GM12865 (cell line): ENCODE data around the gene POU2AF1.
"Not testable (repeated sequence)": the region's sequence is repeated elsewhere in the genome, so short reads cannot be mapped to it uniquely, and the experiment has no call there.

ENCODE experiments used
- DNase-seq: peaks from one replicate; pipeline ENCODE4 v3.0.0; 2010; ENCODE audit warnings: low read depth
- H3K4me3 ChIP-seq: 2 replicates; pipeline ENCODE4 v1.5.1; 2011; ENCODE audit warnings: mild to moderate bottlenecking, low read depth, low read length, control low read depth
- TF ChIP-seq, protein P1 (sequence below): IDR thresholded peaks from 2 replicates; pipeline ENCODE4 v1.5.1; 2011; ENCODE audit warnings: low read length, control low read depth, low read depth, inconsistent platforms; ENCODE audit not compliant: insufficient read depth; ENCODE audit errors: missing control alignments

POU2AF1 gene

GRCh38 chr11:111395081-111395480, 16.0 kb upstream of the POU2AF1 start:
- TF ChIP-seq, protein P1, sequence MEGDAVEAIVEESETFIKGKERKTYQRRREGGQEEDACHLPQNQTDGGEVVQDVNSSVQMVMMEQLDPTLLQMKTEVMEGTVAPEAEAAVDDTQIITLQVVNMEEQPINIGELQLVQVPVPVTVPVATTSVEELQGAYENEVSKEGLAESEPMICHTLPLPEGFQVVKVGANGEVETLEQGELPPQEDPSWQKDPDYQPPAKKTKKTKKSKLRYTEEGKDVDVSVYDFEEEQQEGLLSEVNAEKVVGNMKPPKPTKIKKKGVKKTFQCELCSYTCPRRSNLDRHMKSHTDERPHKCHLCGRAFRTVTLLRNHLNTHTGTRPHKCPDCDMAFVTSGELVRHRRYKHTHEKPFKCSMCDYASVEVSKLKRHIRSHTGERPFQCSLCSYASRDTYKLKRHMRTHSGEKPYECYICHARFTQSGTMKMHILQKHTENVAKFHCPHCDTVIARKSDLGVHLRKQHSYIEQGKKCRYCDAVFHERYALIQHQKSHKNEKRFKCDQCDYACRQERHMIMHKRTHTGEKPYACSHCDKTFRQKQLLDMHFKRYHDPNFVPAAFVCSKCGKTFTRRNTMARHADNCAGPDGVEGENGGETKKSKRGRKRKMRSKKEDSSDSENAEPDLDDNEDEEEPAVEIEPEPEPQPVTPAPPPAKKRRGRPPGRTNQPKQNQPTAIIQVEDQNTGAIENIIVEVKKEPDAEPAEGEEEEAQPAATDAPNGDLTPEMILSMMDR = no peak
- peak; percentile 0 for DNase-seq
- H3K4me3 ChIP-seq = no peak overlapping the region

DNA sequence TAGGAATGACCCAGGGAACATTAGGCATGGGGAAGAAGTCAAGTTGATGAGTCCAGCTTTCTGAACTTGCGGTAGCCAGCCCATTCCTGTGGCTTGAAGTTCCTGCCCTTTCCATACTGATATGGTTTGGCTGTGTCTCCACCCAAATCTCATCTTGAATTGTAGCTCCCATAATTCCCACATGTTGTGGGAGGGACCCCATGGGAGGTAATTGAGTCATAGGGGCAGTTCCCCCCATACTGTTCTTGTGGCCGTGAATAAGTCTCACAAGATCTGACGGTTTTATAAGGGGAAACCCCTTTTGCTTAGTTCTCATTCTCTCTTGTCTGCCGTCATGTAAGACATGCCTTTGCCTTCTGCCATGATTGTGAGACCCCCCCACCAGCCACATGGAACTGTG, 15.1 kb upstream of the POU2AF1 start:
- H3K4me3 ChIP-seq = not testable (repeated sequence)
- DNase-seq = peak; percentile 39

GRCh38 chr11:111393585-111393984, 14.5 kb upstream of the POU2AF1 start:
- TF ChIP-seq, protein P1 = no peak
- no peak for DNase-seq
- no peak overlapping the region for H3K4me3 ChIP-seq

- TF ChIP-seq, protein P1 = no peak
- peak; percentile 0 for DNase-seq
These were observed 14.0 kb upstream of the POU2AF1 start for GRCh38 chr11:111393096-111393495.

DNA sequence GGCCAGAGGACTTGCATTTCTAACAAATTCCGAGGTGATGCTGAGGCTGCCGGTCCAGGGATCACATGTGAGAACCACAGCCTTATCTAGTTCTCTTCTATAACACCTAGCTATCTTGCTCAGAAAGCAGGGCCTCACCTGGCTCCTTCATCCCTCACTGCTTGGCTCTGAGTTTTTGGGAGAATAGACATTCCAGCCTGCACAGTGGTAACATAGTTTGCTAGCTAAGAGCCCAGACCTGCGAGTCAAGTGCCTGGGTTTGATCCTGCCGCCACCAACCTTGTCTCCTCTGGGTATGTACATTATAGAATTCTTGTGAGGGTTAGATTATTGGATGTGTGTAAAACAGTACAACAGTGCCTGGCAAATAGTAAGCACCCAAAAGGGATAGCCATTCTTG, 13.5 kb upstream of the POU2AF1 start:
- no peak overlapping the region for H3K4me3 ChIP-seq
- no peak for DNase-seq
- TF ChIP-seq, protein P1 = no peak

More at GRCh38 chr11:111393096-111393495, 14.0 kb upstream of the POU2AF1 start:
- H3K4me3 ChIP-seq = no peak overlapping the region

- TF ChIP-seq, protein P1 = no peak
- DNase-seq = peak; percentile 16
- no peak overlapping the region for H3K4me3 ChIP-seq
These were observed 12.5 kb upstream of the POU2AF1 start for GRCh38 chr11:111391328-111392124.

DNA sequence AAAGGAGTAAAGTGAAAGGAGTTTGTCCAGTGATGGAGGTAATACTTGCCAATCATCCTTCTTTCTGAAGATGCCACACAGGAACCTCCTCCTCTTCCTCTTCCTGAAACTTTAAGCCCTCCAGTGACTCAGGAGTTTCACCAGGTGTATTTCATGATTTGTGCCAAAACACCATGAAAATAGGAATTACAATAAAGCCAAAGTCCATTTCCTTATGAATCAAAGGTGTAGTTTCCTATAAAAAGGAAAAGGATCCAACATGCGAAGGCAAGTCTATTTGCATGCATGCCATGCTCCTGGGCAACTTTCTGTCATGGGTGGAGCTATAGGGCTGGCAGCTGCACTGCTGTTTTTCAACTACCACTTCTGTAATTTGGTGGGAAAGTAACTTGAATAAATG, 9.8 kb upstream of the POU2AF1 start:
- DNase-seq = peak; percentile 19
- TF ChIP-seq, protein P1 = no peak
- H3K4me3 ChIP-seq = no peak overlapping the region
